ENCODE results near the gene DOCK6.

Gene DOCK6

DNA sequence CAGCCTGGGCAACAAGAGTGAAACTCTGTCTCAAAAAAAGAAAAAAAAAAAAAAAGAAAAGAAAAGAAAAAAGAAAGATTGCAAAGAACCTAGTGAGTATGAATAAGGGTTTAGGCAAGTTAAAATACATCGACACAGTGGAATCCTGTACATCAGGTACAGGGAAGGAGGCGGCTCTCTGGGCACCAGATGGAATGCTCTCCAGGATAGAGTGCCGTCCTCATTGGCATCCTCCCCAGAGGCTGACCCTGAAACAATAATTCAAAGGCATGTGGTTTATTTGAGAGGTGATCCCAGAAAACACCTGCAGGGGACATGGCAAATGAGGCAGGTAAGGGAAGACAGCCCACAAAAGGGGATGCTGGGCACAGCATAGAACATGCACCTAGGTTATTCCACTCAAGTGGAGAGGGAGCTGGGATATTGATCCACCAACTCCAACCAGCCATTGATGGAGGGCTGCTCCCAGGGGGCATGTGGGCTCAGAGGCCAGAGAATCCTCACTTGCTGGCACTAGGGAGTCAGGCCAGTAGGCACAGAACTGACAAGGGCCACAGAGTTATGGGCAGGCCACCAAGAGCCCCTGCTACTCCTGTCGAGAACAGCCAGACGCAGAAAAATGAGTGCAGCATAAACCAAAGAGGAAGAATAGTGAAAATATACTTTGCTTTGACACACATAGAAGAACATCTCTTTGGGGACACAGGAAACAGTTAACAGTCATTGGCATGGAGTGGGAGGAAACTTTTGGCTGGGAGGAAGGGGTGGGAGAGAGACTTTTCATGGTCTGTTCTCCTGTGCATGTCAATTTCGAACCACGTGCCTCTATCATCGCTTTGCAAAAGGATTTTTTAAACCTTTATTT is 37.9 kb upstream of the DOCK6 start:
- Histone ChIP-seq H3K27me3 (peaks cover 0 to 4% of the 10 kb centered on the region in 2 donors), H3K4me3 (no peak overlapping the region), H3K36me3 (no peaks in the 10 kb centered on the region), H3K27ac (no peak overlapping the region), H3K9me3 (no peaks in the 10 kb centered on the region), H3K4me1 (peaks cover 0 to 14% (median 6%) of the 10 kb centered on the region in 4 donors)
- intact Hi-C loops (cut with DNase I; ENCODE audit: low total_unique reads), result loop anchor here (10.0 kb wide), 1 partner anchor 75 kb away; the partner anchor contains the start of gene SWSAP1
- TF ChIP-seq, protein P1, sequence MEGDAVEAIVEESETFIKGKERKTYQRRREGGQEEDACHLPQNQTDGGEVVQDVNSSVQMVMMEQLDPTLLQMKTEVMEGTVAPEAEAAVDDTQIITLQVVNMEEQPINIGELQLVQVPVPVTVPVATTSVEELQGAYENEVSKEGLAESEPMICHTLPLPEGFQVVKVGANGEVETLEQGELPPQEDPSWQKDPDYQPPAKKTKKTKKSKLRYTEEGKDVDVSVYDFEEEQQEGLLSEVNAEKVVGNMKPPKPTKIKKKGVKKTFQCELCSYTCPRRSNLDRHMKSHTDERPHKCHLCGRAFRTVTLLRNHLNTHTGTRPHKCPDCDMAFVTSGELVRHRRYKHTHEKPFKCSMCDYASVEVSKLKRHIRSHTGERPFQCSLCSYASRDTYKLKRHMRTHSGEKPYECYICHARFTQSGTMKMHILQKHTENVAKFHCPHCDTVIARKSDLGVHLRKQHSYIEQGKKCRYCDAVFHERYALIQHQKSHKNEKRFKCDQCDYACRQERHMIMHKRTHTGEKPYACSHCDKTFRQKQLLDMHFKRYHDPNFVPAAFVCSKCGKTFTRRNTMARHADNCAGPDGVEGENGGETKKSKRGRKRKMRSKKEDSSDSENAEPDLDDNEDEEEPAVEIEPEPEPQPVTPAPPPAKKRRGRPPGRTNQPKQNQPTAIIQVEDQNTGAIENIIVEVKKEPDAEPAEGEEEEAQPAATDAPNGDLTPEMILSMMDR (IDR thresholded peaks at IDR 0.05), result no peak
- DNase-seq, result no peak

DNA sequence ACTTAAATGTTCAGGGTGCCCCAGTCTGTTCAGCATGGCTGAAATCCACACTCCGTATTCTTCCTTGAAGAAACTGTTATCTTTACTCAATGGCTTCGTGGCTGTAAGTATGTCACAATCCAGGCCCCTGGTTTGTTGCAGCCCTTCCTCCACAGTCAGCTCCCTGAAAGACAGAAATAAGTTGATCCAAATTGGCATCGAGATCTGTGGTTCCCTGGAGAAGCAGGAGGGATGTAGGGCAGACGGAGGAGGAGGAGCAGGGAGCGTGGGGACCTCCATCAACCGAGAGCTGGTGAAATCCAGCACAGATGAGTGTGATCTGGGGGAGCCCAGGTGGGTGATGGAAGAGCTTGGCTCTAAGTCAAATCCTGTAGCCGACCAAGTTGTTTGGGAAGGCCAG is 33.9 kb upstream of the DOCK6 start:
- TF ChIP-seq, protein P1 (IDR thresholded peaks at IDR 0.05), result no peak
- H3K4me1 ChIP-seq, result peaks cover 0 to 25% (median 12%) of the 10 kb centered on the region in 4 donors
- H3K36me3 ChIP-seq, result no peaks in the 10 kb centered on the region
- H3K4me3 ChIP-seq, result no peak overlapping the region
- peak; percentile 59 to 73 for DNase-seq
- intact Hi-C loops (cut with DNase I; ENCODE audit: low total_unique reads), result loop anchor here (10.0 kb wide), 1 partner anchor 79 kb away; the partner anchor contains the start of gene SWSAP1
- no peaks in the 10 kb centered on the region for H3K27me3 ChIP-seq
- H3K9me3 ChIP-seq, result no peaks in the 10 kb centered on the region
- H3K27ac ChIP-seq, result peak overlapping the region; percentile 56 to 61

DNA sequence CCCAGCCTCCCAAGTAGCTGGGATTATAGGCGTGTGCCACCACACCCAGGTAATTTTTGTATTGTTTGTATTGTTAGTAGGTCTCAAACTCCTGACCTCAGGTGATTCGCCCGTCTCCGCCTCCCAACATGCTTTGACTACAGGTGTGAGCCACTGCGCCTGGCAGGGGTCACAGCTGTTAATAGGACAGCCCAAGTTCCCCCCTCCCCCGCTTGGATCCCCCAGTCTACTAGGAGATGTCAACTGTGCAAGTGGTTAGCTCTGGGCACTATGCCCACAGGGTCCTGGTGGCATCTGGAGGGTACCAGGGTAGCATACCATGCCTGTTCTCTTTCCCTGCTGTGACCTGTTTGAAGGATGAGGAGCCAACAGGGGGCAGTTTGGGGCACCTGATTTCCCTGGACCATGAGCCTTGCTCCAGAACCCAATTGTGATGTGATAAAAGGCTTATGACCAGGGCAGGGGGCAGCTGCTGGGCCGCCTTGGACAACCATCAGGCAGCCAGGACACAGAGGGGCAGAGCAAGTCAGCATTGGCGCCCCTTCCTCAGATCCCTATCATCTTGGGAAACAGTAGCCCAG is 33.4 kb upstream of the DOCK6 start, which contains the start of gene TSPAN16:
TSS of gene TSPAN16 (plus strand) at position 496 of the 581 bp plus-strand sequence. CDS start 138 bp downstream, outside the sequence.
- intact Hi-C loops (cut with DNase I; ENCODE audit: low total_unique reads), result loop anchor here (10.0 kb wide), 1 partner anchor 79 kb away; the partner anchor contains the start of gene SWSAP1
- H3K36me3 ChIP-seq, result no peaks in the 10 kb centered on the region
- TF ChIP-seq, protein P1 (IDR thresholded peaks at IDR 0.05), result no peak
- H3K27ac ChIP-seq, result peak within 1 kb of the TSS; percentile 56 to 61
- DNase-seq, result peak in 1 of 2 donors; percentile 28
- H3K9me3 ChIP-seq, result no peaks in the 10 kb centered on the region
- H3K4me1 ChIP-seq, result peaks cover 0 to 25% (median 12%) of the 10 kb centered on the region in 4 donors
- no peak within 1 kb of the TSS for H3K4me3 ChIP-seq
- no peaks in the 10 kb centered on the region for H3K27me3 ChIP-seq

DNA sequence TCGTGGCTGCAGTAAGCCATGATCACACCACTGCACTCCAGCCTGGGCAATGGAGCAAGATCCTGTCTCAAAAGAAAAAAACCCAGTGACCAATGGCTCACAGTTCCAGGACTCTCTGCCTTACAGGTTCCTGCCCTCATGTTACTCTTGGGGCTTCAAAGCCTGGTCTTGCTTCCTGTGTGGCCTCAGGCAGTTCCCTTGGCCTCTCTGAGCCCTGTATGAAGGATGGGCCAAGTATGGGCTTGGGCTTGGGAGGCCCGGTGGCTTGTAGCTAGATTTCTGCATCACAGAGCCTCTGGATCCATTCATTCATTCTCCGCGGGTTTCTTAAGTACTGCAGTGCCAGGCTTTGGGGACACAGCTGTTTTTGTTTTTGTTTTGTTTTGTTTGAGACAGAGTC is 32.9 kb upstream of the DOCK6 start:
- no peak overlapping the region for H3K27ac ChIP-seq
- no peak for DNase-seq

More for the DNA sequence above, 32.9 kb upstream of the DOCK6 start:
- Histone ChIP-seq H3K4me1 (peaks cover 0 to 25% (median 12%) of the 10 kb centered on the region in 4 donors), H3K27me3 (no peaks in the 10 kb centered on the region), H3K4me3 (no peak overlapping the region), H3K9me3 (no peaks in the 10 kb centered on the region), H3K36me3 (no peaks in the 10 kb centered on the region)
- TF ChIP-seq, protein P1 (IDR thresholded peaks at IDR 0.05), result no peak
- intact Hi-C loops (cut with DNase I; ENCODE audit: low total_unique reads), result loop anchor here (10.0 kb wide), 1 partner anchor 80 kb away; the partner anchor contains the start of gene SWSAP1
